Stimulated activated CD8-positive, alpha-beta memory T cell treated with anti-CD3 and anti-CD28 coated beads, Interleukin-12 subunit alpha, Interleukin-12 subunit beta, amount 100 ng/mL, for 4 hours (primary cell): Measurements from ENCODE around the gene PANK4.
A peak's percentile ranks its signal among the peaks of the same experiment; 100 is the strongest.
"Not testable (repeated sequence)": the region's sequence is repeated elsewhere in the genome, so short reads cannot be mapped to it uniquely, and the experiment has no call there.

ENCODE experiments used
- DNase-seq: peaks from one replicate; pipeline ENCODE4 v3.0.0-alpha.2; 2020; ENCODE audit warnings: low read depth

Gene PANK4

DNA sequence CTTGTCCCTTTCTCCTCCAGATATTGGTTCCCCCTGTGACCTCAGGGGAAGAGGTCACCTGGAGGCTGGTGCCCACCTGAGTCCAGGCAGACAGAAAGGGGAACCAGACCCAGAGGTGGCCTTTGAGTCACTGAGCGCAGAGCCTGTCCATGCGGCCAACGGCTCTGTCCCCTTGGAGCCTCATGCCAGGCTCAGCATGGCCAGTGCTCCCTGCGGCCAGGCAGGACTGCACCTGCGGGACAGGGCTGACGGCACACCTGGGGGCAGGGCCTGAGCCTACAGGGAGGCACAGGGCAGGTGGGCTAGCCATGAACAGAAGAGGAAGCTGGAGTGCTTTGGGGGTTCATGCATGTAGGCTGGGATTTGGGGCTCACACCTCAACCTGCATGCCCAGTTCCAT is 32.5 kb upstream of the PANK4 start:
- no peak for DNase-seq

DNA sequence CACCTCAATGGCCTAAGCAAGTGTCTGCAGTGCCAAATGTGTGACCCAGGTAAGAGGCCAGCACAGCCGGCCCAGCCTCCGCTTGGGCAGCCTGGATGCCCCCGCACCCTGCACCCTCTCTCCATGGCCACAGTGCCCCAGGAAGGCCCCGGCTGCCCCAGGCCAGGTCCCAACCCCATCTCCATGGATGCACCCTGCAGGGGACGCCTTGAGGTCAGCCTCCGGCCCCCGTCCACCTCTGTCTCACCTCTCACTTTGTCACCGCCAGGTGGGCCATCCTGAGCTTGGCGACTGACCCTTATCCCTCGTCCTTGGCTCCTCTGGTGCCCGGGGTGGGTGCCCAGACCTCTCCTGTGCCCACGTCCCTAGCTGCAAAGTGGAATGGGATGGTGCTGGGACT is 32.0 kb upstream of the PANK4 start:
- DNase-seq = no peak

DNA sequence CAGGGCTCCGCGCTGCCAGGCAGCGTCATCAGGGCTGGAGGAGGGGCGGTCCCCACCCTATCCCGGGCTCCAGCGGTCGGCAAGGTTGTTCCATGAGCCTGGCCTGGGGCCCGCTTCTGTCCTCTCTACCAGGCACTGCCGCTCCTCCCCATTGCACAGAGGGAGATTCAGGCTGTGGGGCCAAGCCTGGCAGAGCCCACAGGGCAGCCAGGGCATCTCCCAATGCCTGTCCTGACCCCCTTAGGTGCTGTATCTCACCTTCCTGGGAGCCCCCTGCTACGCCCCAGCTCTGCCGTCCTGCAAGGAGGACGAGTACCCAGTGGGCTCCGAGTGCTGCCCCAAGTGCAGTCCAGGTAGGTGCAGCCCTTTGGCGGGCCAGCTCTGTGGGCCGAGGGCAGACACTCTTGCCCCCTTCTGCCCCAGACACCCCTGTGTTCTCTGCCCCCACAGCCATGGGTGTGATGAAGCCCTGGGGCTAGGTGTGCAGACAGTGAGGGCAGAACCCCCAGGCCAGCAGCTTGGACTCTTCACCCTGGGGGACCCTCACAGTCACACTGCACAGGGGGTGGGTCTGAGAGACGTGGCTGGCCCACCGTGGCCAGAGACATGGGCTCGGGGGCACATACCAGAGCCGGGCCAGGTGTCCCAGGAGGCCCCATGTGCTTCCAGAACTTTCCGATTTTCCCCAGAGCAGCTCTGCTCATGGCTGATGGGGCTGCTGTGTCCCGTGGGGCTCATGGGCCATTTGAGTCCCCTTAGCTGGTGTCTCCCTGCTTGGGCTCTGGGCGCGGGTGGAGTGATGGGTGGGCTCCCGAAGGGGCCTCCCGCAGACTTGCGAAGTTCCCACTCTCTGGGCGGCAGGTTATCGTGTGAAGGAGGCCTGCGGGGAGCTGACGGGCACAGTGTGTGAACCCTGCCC is 31.3 kb upstream of the PANK4 start:
- no peak for DNase-seq

DNA sequence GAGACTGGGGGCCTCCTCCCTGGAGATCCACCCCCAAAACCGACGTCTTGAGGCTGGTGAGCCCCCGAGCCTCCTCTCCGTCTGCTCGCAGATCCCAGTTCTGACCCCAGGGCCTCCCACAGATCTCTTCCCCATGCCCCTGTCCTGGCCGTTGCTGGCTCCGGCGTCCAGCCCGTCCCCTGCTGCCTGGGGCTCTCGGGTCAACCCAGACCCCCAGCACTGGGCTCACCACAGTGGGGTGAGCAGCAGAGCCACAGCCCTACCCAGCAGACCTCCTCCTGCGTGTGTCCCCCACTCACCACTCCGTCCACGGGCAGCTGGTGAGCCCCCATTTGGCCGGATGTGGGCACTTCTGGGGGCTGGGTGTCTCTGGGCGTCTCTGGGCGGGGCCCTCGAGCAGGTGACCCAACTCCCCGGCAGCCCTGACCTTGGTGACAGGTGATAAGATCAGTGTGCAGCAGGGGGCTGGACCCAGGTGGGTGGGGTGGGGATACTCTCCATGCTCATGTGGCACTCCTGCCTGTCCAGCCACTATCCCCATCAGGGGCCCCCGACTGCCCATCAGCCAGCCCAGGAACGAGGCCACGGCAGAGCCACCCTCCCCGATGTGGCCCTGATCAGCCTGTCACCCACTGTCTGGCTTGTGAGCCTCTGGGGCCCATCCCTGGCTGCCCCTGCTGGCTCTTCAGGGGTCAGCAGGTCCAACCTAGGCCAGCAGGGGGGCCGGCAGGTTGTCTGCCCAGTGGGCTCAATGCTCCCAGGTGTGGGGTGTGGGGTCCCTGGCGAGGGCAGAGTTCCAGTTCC is 30.5 kb upstream of the PANK4 start:
- peak; percentile 23 for DNase-seq

DNA sequence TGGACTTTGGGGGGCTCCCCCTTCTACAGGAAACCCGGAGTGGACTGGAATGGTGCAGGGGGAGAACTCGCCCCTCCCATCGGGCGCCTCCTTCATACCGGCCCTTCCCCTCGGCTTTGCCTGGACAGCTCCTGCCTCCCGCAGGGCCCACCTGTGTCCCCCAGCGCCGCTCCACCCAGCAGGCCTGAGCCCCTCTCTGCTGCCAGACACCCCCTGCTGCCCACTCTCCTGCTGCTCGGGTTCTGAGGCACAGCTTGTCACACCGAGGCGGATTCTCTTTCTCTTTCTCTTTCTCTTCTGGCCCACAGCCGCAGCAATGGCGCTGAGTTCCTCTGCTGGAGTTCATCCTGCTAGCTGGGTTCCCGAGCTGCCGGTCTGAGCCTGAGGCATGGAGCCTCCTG is 29.9 kb upstream of the PANK4 start, which contains the start of gene TNFRSF14:
Gene TNFRSF14, plus strand, starts transcription at position 95 of the 401 bp plus-strand sequence. Its CDS starts 294 bp downstream, at position 389.
- DNase-seq = peak; percentile 63

DNA sequence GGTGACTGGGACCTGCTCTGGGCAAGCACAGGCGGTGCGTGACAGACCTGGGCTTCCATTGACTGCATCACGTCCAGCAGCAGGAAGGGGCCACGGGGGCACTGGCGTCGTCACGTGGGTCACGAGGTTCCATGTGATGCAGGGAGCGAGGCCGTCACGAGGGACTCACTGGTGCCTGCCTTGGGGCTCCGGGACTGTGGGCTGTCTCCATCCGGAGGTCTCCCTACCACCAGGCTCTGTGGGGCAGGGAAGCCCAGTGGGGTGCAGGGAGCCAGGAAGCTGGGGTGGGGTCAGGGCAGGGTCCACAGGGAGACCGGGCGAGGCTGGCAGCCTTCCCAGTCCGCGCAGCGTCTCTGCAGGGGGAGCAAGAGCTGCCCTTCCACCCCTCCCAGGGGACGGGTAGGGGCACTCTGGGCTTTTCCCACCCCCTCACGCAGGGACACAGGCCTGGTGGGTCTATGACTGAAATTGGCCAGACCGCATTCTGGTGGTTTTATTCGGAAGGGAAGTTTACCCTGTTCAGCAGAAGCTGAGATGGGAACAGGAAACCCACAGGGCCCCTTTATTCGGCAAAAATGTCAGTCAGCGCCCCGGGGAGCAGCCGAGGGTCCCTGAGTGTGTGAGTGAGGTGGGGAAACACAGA is 29.4 kb upstream of the PANK4 start:
- DNase-seq = peak; percentile 57

DNA sequence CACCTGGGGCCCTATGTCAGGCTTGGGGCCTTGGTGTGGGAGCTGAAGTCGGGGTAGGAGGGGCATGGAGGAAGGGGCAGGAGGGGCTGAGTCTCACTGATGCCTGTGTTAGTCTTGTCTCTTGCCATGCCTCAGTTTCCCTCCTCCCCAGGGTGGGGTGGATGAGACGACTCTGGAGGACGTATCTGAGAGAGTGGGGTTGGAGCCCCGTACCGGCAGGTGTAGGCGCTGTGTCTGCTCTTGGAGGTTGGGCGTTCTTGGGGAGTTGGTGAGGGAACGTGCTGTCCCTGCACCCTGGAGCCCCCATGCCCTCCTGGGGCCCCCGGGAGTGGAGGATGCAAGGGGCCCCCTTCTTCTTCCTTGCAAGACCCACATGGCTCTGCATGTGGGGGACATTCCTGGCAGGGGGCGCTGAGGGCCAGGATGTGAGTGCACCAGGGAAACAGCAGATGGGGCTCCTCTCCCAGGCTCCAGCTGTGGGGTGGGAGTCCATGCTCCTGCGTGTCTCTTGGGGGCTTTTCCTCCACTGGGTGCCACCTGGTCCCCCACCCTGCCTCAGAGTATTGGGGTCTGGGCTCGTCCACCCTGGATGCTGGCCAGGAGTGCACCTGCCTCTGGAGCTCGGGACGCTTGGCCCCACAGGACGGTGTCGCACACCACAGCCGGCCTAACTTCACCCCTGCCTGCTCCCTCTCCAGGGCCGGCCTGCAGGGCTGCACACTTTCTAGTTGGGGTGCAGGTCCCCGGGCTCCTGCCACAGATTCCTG is 28.4 kb upstream of the PANK4 start:
- peak; percentile 32 for DNase-seq

DNA sequence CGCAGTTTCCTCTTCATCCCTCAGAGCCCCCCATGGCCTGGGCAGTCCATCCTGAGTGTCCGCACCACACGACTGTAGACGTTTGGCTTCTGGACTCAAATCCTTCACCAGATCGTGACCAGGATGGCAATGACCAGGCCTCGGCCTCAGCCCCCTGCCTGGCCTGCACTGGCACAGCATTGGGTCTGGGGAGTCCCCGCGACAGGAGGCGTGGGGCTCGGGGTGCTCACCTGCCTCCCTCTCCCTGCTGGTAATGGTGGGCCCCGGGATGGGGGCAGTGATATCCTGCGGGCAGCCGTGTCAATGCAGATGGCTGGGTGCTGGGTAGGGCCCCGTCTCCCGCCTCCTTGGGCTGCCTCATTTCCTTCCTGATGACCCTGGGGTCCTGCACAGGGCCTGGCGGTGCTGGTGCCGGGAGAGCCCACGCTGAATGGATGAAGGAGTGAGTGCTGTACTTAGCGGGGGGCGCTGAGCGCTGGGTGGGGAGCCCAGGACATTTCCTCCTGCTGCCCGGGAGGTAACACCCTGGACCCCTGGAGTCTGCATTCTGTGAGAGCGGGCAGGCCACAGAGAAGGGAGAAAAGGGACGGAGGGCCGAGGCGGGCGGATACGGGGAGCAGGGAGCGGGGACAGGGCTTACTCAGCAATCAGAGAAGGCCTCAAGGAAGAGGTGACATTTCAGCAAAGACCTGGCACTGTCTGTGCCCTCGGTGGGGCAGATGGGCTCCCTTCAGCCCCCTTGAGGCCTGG is 27.6 kb upstream of the PANK4 start:
- DNase-seq = no peak

DNA sequence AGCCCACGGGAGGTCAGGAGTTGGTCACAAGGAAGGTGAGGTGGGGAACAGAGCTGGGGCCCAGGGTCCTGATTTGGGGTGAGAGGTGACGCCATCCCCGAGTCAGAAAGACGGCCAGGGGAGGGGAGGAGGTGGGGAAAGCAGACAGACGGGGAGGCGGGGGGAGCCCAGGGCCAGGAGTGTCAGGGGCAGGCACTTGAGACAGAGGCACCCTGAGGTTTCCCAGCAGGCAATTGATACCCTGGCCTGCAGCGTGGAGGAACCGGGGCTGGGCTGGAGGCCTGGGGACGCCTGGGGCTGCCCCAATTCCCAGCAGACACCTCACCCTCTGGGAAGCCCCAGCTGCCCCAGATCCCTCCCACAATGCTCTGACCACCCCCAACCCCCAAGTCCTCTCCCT is 26.7 kb upstream of the PANK4 start:
- DNase-seq = not testable (repeated sequence)

DNA sequence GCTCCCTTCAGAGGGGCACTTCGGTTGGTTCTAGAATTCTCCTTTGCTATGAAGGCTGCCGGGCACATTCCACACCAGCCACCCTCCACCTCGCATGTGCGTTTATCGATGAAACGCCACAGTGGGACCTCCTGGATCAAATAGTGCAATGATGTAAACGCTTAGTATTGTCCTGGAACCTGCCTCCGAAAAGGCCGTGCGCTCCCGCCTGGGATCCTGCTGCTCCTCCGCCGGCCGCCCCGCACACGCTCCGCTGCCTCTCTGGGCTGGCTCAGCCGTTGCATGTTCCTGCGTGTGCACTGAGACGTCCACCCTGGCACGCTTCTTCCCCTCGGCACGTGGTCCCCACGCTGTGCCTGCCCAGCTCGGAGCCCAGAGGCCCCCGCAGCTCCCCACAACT is 25.8 kb upstream of the PANK4 start:
- DNase-seq = no peak

DNA sequence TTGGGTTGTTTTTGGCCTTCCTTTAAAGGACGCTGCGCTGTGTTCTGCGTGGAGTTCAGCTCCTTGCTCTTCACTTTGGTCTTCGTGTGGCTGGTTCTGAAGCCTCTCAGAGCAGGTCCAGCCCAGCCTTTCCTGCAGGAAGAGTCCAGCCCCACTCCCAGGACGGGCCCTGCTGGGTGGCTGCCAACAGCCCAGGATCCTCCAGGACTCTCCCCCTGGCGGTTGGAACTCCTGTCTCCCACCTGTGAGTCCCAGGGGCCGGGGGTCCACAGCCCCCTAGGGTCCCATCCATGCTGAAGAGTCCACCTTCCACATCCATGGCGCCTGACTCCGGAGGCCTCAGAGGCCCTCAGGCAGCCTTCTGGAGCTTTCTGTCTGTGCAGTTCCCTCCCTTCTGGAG is 25.1 kb upstream of the PANK4 start:
- DNase-seq = not testable (repeated sequence)

DNA sequence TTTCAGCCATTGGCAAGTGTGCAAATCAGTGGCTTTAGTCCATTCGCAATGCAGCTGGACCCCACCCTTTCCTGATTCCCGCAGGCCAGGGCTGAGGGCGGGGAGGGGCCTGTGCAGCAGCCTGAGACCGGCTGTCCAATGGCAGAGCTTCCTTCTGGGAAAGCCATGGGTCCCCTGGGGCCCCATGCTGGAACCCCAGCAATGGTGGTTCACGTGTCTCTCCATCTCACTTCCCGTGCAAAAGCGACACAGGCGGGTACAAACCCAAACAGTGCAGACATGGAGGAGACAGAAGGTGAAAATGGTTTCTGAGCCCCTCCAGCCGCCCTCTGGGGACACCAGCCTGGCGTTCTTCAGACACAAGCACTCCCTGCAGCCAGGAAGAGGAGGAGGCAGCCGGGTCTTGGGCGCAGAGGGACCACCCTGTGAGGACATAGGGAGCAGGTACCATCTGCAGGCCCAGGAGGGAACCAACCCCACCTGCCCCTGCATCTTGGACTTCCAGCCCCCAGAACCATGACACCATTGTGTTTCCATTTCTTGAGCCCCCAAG is 24.0 kb upstream of the PANK4 start:
- DNase-seq = not testable (repeated sequence)

DNA sequence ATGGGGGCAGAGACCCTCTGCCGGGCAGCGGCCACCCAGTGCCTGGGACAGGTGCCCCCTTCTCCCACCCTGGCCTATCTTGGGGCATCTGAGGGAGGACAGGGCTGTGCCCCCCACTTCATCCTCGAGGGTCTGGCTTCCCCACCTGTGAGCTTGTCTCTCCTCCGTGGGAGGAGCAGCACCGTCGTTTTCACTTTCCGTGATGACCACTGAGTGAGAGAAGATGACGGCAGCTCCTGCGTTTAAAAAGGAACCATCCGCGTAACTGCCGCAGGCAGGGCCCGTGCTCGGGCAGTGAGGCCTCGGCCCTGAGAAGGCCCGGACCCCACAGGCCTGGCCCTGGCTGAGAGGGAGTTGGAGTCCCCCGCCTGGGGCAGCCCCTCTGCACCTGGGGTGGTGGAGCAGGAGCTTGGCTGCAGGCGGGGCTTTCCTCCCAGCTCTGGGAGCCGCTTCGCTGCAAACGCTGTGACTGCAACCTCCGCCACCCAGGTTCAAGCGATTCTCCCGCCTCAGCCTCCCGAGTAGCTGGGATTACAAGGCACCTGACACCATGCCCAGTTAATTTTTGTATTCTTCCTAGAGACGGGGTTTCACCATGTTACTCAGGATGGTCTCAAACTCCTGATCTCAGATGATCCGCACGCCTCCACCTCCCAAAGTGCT is 23.1 kb upstream of the PANK4 start:
- not testable (repeated sequence) for DNase-seq

DNA sequence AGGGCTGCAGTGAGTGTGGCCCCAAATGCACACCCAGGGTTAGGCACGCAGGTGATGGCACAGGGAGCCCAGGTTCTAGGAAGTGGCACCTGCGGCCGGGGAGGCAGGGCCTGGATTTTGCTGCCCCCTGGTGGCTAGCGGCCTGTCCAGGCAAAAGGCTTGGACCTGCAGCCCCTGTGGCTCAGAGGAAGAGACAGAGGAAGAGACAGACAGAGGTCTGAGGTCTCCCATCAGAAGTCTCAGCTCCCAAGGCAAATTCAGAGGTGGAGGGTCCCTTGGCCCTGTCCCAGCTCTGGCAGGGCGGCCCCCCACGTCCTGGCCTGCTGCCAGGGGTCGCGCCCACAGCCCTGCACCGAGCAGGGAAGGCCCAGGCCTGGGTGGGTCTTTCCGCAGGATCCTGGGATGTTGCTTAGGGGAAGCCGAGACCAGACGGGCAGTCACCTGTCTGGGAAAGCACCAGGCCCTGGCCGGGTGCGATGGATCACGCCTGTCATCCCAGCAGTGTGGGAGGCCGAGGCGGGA is 21.7 kb upstream of the PANK4 start:
- DNase-seq = peak; percentile 70

DNA sequence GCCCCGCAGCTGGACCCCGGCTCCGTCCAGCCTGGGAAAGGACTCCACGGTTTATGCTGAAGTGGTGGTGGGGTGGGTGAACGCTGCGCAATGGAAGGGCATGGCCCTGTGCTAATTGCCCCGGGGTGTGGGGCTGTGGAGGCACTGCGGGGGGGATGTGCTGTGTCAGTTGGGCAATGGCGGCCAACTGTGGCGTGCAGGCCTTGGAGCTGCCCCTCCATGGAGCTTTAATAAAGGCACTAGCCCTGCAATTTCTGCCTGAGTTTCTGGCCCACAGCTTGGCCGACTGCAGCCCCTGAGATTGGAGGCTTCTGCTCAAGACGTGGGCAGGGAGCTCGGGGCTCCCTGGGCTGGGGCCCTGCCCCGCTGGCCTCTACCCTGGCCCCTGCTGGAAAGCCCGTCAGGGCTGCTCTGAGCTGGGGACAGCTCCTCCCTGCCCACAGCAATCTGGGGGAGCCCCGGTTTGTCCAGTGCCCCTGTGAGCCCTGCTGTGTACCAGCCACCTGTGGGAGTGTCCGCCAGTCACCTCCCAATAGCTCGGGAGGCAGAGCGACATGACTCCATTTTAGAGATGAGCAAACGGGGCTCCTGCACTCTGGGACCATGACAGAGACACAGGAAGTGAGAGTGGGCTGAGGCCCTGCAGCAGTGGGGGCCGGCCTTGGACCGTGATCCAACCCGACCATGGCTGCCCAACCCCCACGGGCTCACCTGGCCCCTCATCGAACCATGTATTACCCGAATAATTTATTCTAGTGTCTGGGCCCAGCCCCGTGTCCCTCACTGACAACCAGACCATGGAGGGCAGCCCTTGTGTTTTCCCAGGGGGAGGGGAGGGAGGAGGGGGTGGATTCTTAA is 21.0 kb upstream of the PANK4 start:
- DNase-seq = peak; percentile 19

DNA sequence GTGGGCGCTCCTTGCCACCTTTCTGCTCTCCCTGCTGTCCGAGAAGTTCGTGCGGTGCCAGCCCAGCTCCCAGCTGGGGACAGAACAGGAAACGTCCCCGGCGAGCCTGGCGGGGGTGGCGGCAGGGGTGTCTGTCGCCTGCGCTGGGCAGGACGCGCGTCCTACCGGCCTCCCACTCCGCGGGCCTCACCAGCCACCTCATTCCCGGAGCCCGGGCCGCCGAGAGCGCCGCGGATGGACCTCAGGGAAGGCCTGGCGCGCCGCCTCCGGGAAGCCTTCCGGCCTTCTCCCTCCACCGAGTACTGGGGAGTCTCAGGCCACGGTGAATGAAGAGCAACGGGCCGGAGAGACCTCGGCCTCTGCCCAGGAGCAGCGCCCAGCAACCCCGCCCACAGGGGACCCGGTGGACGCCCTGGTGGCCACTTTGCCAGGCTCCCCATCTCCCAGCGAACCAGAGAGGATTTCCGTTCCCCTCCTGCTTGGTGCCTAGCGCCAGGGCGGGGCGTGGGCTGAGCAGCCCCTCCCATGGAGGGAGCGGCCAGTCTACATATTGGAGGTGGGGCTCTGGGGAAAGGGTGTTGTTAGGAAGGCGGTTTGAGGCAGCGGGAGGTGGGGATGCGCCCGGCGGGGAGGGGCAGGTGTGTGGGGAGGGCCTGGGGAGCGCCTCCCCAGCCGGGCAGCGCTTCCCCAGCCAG is 20.3 kb upstream of the PANK4 start:
- peak; percentile 68 for DNase-seq

DNA sequence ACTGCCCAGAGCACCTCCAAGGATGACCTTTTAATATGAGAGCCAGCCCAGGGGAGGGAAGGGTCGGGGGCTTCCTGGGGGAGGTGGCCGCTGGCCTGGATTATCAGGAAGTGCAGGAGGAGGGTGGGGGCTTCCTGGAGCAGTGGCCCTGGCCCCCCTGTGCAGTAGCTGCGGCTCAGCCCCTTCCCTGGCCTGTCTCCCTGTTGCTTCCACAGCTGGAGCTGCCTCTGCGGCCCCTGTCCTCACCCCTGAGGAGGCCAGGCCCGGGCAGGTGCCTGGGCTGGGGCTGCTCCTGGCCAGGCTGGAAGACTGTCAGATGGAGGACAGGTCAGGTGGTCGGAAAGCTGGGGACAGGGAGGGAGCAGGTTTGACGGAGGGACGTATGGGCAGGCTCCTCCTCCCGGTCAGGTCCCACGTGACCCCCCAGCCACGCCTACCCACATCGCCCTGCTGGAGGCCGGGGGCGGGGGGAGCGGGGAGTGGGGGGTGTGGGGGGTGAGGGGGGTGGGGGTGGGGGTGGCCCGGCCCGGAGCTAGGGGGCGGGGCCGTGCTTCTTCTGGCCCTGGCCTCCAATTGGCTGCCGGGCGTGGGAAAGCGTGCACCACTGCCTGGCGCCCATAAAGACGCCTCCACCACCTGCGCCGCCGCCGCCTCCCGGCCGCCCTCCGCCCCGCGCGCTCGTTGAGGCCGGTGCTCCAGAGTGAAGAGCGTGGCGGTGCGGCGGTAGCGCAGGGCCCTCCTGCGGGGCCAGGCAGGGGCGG is 19.5 kb upstream of the PANK4 start:
- peak; percentile 84 for DNase-seq
